Stimulated activated CD4-positive, alpha-beta T cell treated with anti-CD3 and anti-CD28 coated beads, Interleukin-4, amount 100 ng/mL, for 1 hour (primary cell): ENCODE measurements around the gene DENND4B.

ENCODE experiments used
- DNase-seq: peaks from one replicate; pipeline ENCODE4 v3.0.0-alpha.2; 2020

DENND4B gene

GRCh38 chr1:153880962-153881361 is 65.6 kb downstream of the DENND4B start:
- peak; percentile 32 for DNase-seq

- DNase-seq = no peak
These were observed 66.5 kb downstream of the DENND4B start for GRCh38 chr1:153880024-153880423.
